Mammary epithelial cell (primary cell): ENCODE measurements around the gene RRAD.

ENCODE experiments used
- CTCF ChIP-seq, 2 donors: IDR thresholded peaks in 1 of 2; conservative IDR thresholded peaks in 1 of 2; 2 replicates each; pipeline ENCODE4 v1.5.1; 2011 to 2012; ENCODE audit warnings: inconsistent platforms in 2 of 2, low read length in 2 of 2, mild to moderate bottlenecking in 2 of 2, control low read depth in 1 of 2, low read depth in 1 of 2; ENCODE audit not compliant: insufficient read depth in 1 of 2; ENCODE audit errors: extremely low read depth in 1 of 2
- EZH2 ChIP-seq: IDR thresholded peaks from 2 replicates; pipeline ENCODE4 v1.6.1; 2012; ENCODE audit warnings: low read length, inconsistent platforms, borderline replicate concordance

- TF ChIP-seq CTCF (conservative IDR thresholded peaks at IDR 0.05 in 1 of 2, IDR thresholded peaks at IDR 0.05 in 1 of 2; ENCODE audit: extremely low read depth in 1 of 2, insufficient read depth in 1 of 2, low read depth in 1 of 2, low read length in 2 of 2) (no peak), EZH2 (no peak)
These were observed 14.9 kb upstream of the RRAD start for GRCh38 chr16:66940236-66940635.
